Right atrium auricular region (tissue), 2 donors: Measurements from ENCODE around the gene PAX6. TPM values are rescaled to one million over a fixed set of nuclear protein-coding genes. Genes with fewer than 3 reads are reported as not detected.

Experiments
- DNase-seq: peaks from one replicate; pipeline ENCODE4 v3.0.0-alpha.2; 2019; ENCODE audit warnings: low spot score
- H3K27ac ChIP-seq, 2 donors: fragments of 200-600 bp; sonication (generic); 1 replicate in 1 of 2; 2 replicates in 1 of 2; pipeline ENCODE4 v1.5.1; 2016 to 2019
- H3K27me3 ChIP-seq, 2 donors: fragments of 200-600 bp; sonication (generic); one replicate each; pipeline versions ENCODE4 v1.5.1 to v1.6.0; 2017 to 2019
- H3K36me3 ChIP-seq: fragments of 200-600 bp; sonication (generic); one replicate; pipeline ENCODE4 v1.5.1; 2016
- H3K4me1 ChIP-seq, 2 donors: fragments of 200-600 bp; sonication (generic); one replicate each; pipeline versions ENCODE4 v1.5.1 to v1.6.0; 2017 to 2019
- H3K4me3 ChIP-seq, 2 donors: fragments of 200-600 bp; sonication (generic); 1 replicate in 1 of 2; 2 replicates in 1 of 2; pipeline ENCODE4 v1.5.1; 2017 to 2019; ENCODE audit warnings: mild to moderate bottlenecking in 1 of 2, moderate library complexity in 1 of 2
- H3K9me3 ChIP-seq, 2 donors: fragments of 200-600 bp; sonication (generic); one replicate each; pipeline ENCODE4 v1.5.1; 2019
- CTCF ChIP-seq, 2 donors: fragments of 200-600 bp; sonication (generic); IDR thresholded peaks; one replicate each; pipeline ENCODE4 v1.5.1; 2019; ENCODE audit warnings: antibody characterized with exemption in 2 of 2
- total RNA-seq, 2 donors: library from RNA; depleted of rRNA; stranded (reverse); fragments of >200 nt; gene quantifications; one replicate each; pipeline ENCODE4 v1.1.0, GENCODE V29; 2016

PAX6 gene
- total RNA-seq, 2 donors from 2014 or later: not detected

DNA sequence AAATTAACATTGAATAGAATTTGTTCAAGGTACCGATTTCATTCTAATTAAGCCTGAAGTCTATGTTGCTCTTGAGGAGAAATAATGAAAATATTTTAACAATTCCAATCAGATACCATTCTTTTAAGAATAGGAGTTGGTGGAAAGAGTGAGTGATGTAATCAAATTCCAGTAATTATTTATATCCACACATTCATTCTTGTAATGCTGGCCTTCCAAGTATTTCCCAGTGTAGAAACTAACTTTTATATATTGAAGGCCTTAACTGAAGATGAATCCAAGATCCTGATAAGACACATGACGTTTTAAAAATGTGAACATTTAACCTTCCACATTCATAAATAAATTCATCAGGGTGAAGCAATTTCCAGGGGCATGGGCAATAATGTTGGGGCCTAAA, 36.6 kb upstream of the PAX6 start:
- H3K36me3 ChIP-seq: no peaks in the 10 kb centered on the region
- DNase-seq: no peak
- H3K27ac ChIP-seq: no peak overlapping the region
- no peaks in the 10 kb centered on the region for H3K27me3 ChIP-seq
- H3K4me1 ChIP-seq: no peaks in the 10 kb centered on the region
- H3K4me3 ChIP-seq: no peak overlapping the region
- TF ChIP-seq CTCF (IDR thresholded peaks at IDR 0.05): no peak
- no peaks in the 10 kb centered on the region for H3K9me3 ChIP-seq

GRCh38 chr11:31845331-31845730, 34.2 kb upstream of the PAX6 start:
- Histone ChIP-seq H3K27ac (no peak overlapping the region), H3K4me3 (no peak overlapping the region), H3K9me3 (no peaks in the 10 kb centered on the region), H3K27me3 (no peaks in the 10 kb centered on the region), H3K36me3 (no peaks in the 10 kb centered on the region), H3K4me1 (no peaks in the 10 kb centered on the region)
- no peak for TF ChIP-seq CTCF (IDR thresholded peaks at IDR 0.05)
- no peak for DNase-seq

GRCh38 chr11:31844351-31844750, 33.2 kb upstream of the PAX6 start:
- no peak for TF ChIP-seq CTCF (IDR thresholded peaks at IDR 0.05)
- H3K4me3 ChIP-seq: no peak overlapping the region
- no peaks in the 10 kb centered on the region for H3K36me3 ChIP-seq
- no peak for DNase-seq
- no peaks in the 10 kb centered on the region for H3K4me1 ChIP-seq
- no peaks in the 10 kb centered on the region for H3K27me3 ChIP-seq
- no peak overlapping the region for H3K27ac ChIP-seq
- no peaks in the 10 kb centered on the region for H3K9me3 ChIP-seq

- H3K27me3 ChIP-seq: no peaks in the 10 kb centered on the region
- no peaks in the 10 kb centered on the region for H3K36me3 ChIP-seq
- DNase-seq: no peak
- H3K4me3 ChIP-seq: no peak overlapping the region
- no peak overlapping the region for H3K27ac ChIP-seq
- H3K9me3 ChIP-seq: no peaks in the 10 kb centered on the region
- H3K4me1 ChIP-seq: no peaks in the 10 kb centered on the region
- no peak for TF ChIP-seq CTCF (IDR thresholded peaks at IDR 0.05)
Measured at GRCh38 chr11:31841435-31841834, 30.3 kb upstream of the PAX6 start.

- Histone ChIP-seq H3K4me1 (no peaks in the 10 kb centered on the region), H3K4me3 (no peak overlapping the region), H3K27ac (no peak overlapping the region), H3K9me3 (no peaks in the 10 kb centered on the region), H3K36me3 (no peaks in the 10 kb centered on the region), H3K27me3 (peaks cover 4 to 5% of the 10 kb centered on the region in 2 donors)
- no peak for TF ChIP-seq CTCF (IDR thresholded peaks at IDR 0.05)
- no peak for DNase-seq
Measured at GRCh38 chr11:31834237-31834636, 23.1 kb upstream of the PAX6 start.

GRCh38 chr11:31830406-31830805, 19.3 kb upstream of the PAX6 start:
- no peak for TF ChIP-seq CTCF (IDR thresholded peaks at IDR 0.05)
- Histone ChIP-seq H3K36me3 (no peaks in the 10 kb centered on the region), H3K4me3 (no peak overlapping the region), H3K27me3 (peaks cover 30 to 35% of the 10 kb centered on the region in 2 donors), H3K4me1 (peaks cover 0 to 19% of the 10 kb centered on the region in 2 donors), H3K9me3 (no peaks in the 10 kb centered on the region), H3K27ac (no peak overlapping the region)
- DNase-seq: no peak
